H9 (cell line): ENCODE measurements around the gene MCM7. TPM values are rescaled to one million over a fixed set of nuclear protein-coding genes. Genes with fewer than 3 reads are reported as not detected.

Experiments
- DNase-seq: peaks from one replicate; pipeline ENCODE4 v3.0.0-alpha.2; 2017
- H2AFZ ChIP-seq: one replicate; pipeline ENCODE4 v1.6.1; 2013; ENCODE audit warnings: mild to moderate bottlenecking, low read length, control low read depth, moderate library complexity
- H2AK5ac ChIP-seq: 2 replicates; pipeline ENCODE4 v1.6.1; 2013; ENCODE audit warnings: low read length, control low read depth, mixed read lengths; ENCODE audit not compliant: insufficient read length
- H2BK120ac ChIP-seq: one replicate; pipeline ENCODE4 v1.6.1; 2013; ENCODE audit warnings: low read depth, mild to moderate bottlenecking, low read length, control low read depth, inconsistent platforms; ENCODE audit not compliant: poor library complexity, severe bottlenecking
- H2BK12ac ChIP-seq: 2 replicates; pipeline ENCODE4 v1.6.1; 2013; ENCODE audit warnings: low read length, control low read depth, mixed read lengths, low read depth; ENCODE audit not compliant: insufficient read length
- H2BK15ac ChIP-seq: 2 replicates; pipeline ENCODE4 v1.6.1; 2013; ENCODE audit warnings: low read depth, low read length, control low read depth
- H2BK20ac ChIP-seq: one replicate; pipeline ENCODE4 v1.6.1; 2013; ENCODE audit warnings: low read depth, mild to moderate bottlenecking, low read length, control low read depth, inconsistent platforms; ENCODE audit not compliant: poor library complexity, severe bottlenecking
- H2BK5ac ChIP-seq: 2 replicates; pipeline ENCODE4 v1.6.1; 2013; ENCODE audit warnings: low read length, control low read depth, mixed read lengths; ENCODE audit not compliant: insufficient read length
- H3K14ac ChIP-seq: 2 replicates; pipeline ENCODE4 v1.6.1; 2013; ENCODE audit warnings: low read length, control low read depth; ENCODE audit not compliant: insufficient read depth
- H3K18ac ChIP-seq: 2 replicates; pipeline ENCODE4 v1.6.1; 2013; ENCODE audit warnings: low read depth, mild to moderate bottlenecking, mixed read lengths, low read length, control low read depth; ENCODE audit not compliant: insufficient read length
- H3K23ac ChIP-seq: 2 replicates; pipeline ENCODE4 v1.6.1; 2013; ENCODE audit warnings: low read length, control low read depth, mixed read lengths, low read depth; ENCODE audit not compliant: insufficient read length
- H3K23me2 ChIP-seq: 2 replicates; pipeline ENCODE4 v1.6.1; 2013; ENCODE audit warnings: low read depth, mild to moderate bottlenecking, mixed read lengths, low read length, control low read depth; ENCODE audit not compliant: insufficient read length, poor library complexity, severe bottlenecking
- H3K27ac ChIP-seq: 2 replicates; pipeline ENCODE4 v1.5.1; 2013; ENCODE audit warnings: low read length, control low read depth, mixed read lengths, low read depth; ENCODE audit not compliant: insufficient read length
- H3K27me3 ChIP-seq: 2 replicates; pipeline ENCODE4 v1.6.1; 2013; ENCODE audit warnings: low read length, control low read depth, inconsistent platforms; ENCODE audit not compliant: insufficient read depth
- H3K4ac ChIP-seq: 2 replicates; pipeline ENCODE4 v1.6.1; 2013; ENCODE audit warnings: low read depth, mild to moderate bottlenecking, control low read depth, inconsistent platforms, low read length, moderate library complexity
- H3K4me1 ChIP-seq: 2 replicates; pipeline ENCODE4 v1.6.1; 2013; ENCODE audit warnings: low read length, control low read depth, inconsistent platforms; ENCODE audit not compliant: insufficient read depth
- H3K4me2 ChIP-seq: 2 replicates; pipeline ENCODE4 v1.6.1; 2013; ENCODE audit warnings: low read length, control low read depth, mixed read lengths; ENCODE audit not compliant: insufficient read length, insufficient read depth
- H3K56ac ChIP-seq: 2 replicates; pipeline ENCODE4 v1.6.1; 2013; ENCODE audit warnings: low read depth, mild to moderate bottlenecking, mixed read lengths, low read length, control low read depth; ENCODE audit not compliant: insufficient read length
- H3K79me1 ChIP-seq: 2 replicates; pipeline ENCODE4 v1.6.1; 2013; ENCODE audit warnings: low read depth, mild to moderate bottlenecking, moderate library complexity, low read length, control low read depth, inconsistent platforms; ENCODE audit not compliant: insufficient read depth, poor library complexity, severe bottlenecking
- H3K79me2 ChIP-seq: 2 replicates; pipeline ENCODE4 v1.6.1; 2013; ENCODE audit warnings: low read length, control low read depth, inconsistent platforms; ENCODE audit not compliant: insufficient read depth
- H3K9ac ChIP-seq: 2 replicates; pipeline ENCODE4 v1.6.1; 2013; ENCODE audit warnings: low read length, control low read depth, mixed read lengths; ENCODE audit not compliant: insufficient read length; ENCODE audit errors: extremely low read depth
- H3K9me3 ChIP-seq: one replicate; pipeline ENCODE4 v1.6.1; 2013; ENCODE audit warnings: low read depth, low read length, inconsistent platforms; ENCODE audit not compliant: control insufficient read depth
- H3T11ph ChIP-seq: one replicate; pipeline ENCODE4 v1.6.1; 2013; ENCODE audit warnings: mild to moderate bottlenecking, low read length, control low read depth, inconsistent platforms
- H4K20me1 ChIP-seq: one replicate; pipeline ENCODE4 v1.6.1; 2013; ENCODE audit not compliant: control insufficient read depth, insufficient read length, insufficient read depth
- H4K5ac ChIP-seq: 2 replicates; pipeline ENCODE4 v1.6.1; 2013; ENCODE audit warnings: low read depth, mild to moderate bottlenecking, mixed read lengths, low read length, control low read depth; ENCODE audit not compliant: insufficient read length
- H4K8ac ChIP-seq: replicated peaks from 2 replicates; pipeline ENCODE4 v1.6.1; 2013; ENCODE audit warnings: low read length, control low read depth, mixed read lengths, low read depth; ENCODE audit not compliant: insufficient read length
- H4K91ac ChIP-seq: 2 replicates; pipeline ENCODE4 v1.6.1; 2013; ENCODE audit warnings: low read depth, mild to moderate bottlenecking, moderate library complexity, mixed read lengths, low read length, control low read depth; ENCODE audit not compliant: insufficient read length
- H3K27ac Mint-ChIP-seq, 3 experiments: 2 replicates in 2 of 3; 3 replicates in 1 of 3; pipeline ENCODE4 v1.8.0; 2020 to 2021; ENCODE audit warnings: mixed read lengths in 3 of 3, mild to moderate bottlenecking in 1 of 3, moderate library complexity in 1 of 3
- H3K27me3 Mint-ChIP-seq: 2 replicates; pipeline ENCODE4 v1.8.0; 2021; ENCODE audit warnings: low read depth, mild to moderate bottlenecking, moderate library complexity, mixed read lengths
- H3K36me3 Mint-ChIP-seq, 3 experiments: 2 replicates in 2 of 3; 3 replicates in 1 of 3; pipeline ENCODE4 v1.8.0; 2020 to 2021; ENCODE audit warnings: low read depth in 3 of 3, mixed read lengths in 3 of 3; ENCODE audit not compliant: insufficient read depth in 1 of 3
- H3K4me1 Mint-ChIP-seq, 2 experiments: 2 replicates each; pipeline ENCODE4 v1.8.0; 2020; ENCODE audit warnings: mixed read lengths in 2 of 2
- H3K4me3 Mint-ChIP-seq, 2 experiments: 2 replicates in 1 of 2; 3 replicates in 1 of 2; pipeline ENCODE4 v1.8.0; 2020 to 2021; ENCODE audit warnings: mild to moderate bottlenecking in 2 of 2, mixed read lengths in 2 of 2, moderate library complexity in 1 of 2
- H3K9me3 Mint-ChIP-seq, 2 experiments: 2 replicates in 1 of 2; 3 replicates in 1 of 2; pipeline ENCODE4 v1.8.0; 2020; ENCODE audit warnings: mild to moderate bottlenecking in 2 of 2, mixed read lengths in 2 of 2, moderate library complexity in 1 of 2
- CTCF ChIP-seq: fragments of 200-600 bp; sonication (generic); conservative IDR thresholded peaks from 3 replicates; pipeline ENCODE4 v1.8.0; 2021; ENCODE audit warnings: antibody characterized with exemption, mild to moderate bottlenecking
- WGBS: extraction: QIAGEN DNeasy Blood & Tissue Kit; methylation state at CpG from one replicate; pipeline ENCODE4 v1.1.7; 2013; ENCODE audit warnings: missing lambda C conversion rate, low lambda C conversion rate, mixed read lengths; ENCODE audit not compliant: insufficient read length; ENCODE audit errors: extremely low coverage; 5-methylcytosine and 5-hydroxymethylcytosine counted together
- total RNA-seq: library from RNA; stranded (reverse); gene quantifications from 2 replicates; pipeline ENCODE4 v1.2.1, GENCODE V29; 2021

Gene MCM7
- total RNA-seq, 1 experiment from 2014 or later, result 390 TPM

GRCh38 chr7:100106633-100107032 is 5.4 kb upstream of the MCM7 start:
- no peak overlapping the region for H3K9ac ChIP-seq
- no peaks in the 10 kb centered on the region for H3K79me2 ChIP-seq
- no peaks in the 10 kb centered on the region for H3K79me1 ChIP-seq
- H3K27me3 Mint-ChIP-seq, result no peaks in the 10 kb centered on the region; the same call in 1 of the 2 replicates
- no peak overlapping the region for H2BK15ac ChIP-seq
- no peak for DNase-seq
- WGBS, result no CpG with 5 or more reads among the region's 17 CpGs
- no peak overlapping the region for H3K4me2 ChIP-seq
- no peak overlapping the region for H2AFZ ChIP-seq
- no peak overlapping the region for H3T11ph ChIP-seq
- peak overlapping the region in 1 of 2 experiments; percentile 57; a peak in 1 of 5 replicates for H3K4me3 Mint-ChIP-seq
- H2BK20ac ChIP-seq, result no peak overlapping the region
- H3K4me1 ChIP-seq, result no peaks in the 10 kb centered on the region
- H3K23me2 ChIP-seq, result no peaks in the 10 kb centered on the region
- peaks cover 3 to 6% of the 10 kb centered on the region in 2 experiments; a peak in 3 of 4 replicates for H3K4me1 Mint-ChIP-seq
- no peak overlapping the region for H2AK5ac ChIP-seq
- H2BK5ac ChIP-seq, result no peak overlapping the region
- H2BK120ac ChIP-seq, result no peak overlapping the region
- no peak overlapping the region for H3K18ac ChIP-seq
- no peaks in the 10 kb centered on the region for H3K9me3 Mint-ChIP-seq
- H2BK12ac ChIP-seq, result no peak overlapping the region
- no peak overlapping the region for H4K8ac ChIP-seq
- no peak overlapping the region for H3K4ac ChIP-seq
- H3K27me3 ChIP-seq, result no peaks in the 10 kb centered on the region
- no peaks in the 10 kb centered on the region for H3K9me3 ChIP-seq
- H4K91ac ChIP-seq, result no peak overlapping the region
- TF ChIP-seq CTCF, result no peak
- H4K5ac ChIP-seq, result no peak overlapping the region
- no peak overlapping the region for H3K27ac ChIP-seq
- no peak overlapping the region for H3K56ac ChIP-seq
- H3K36me3 Mint-ChIP-seq, result peaks cover 53 to 76% (median 75%) of the 10 kb centered on the region in 3 experiments
- no peak overlapping the region for H3K23ac ChIP-seq
- H4K20me1 ChIP-seq, result no peaks in the 10 kb centered on the region
- no peak overlapping the region for H3K27ac Mint-ChIP-seq
- H3K14ac ChIP-seq, result no peak overlapping the region
